Neural cell (in vitro differentiated cells): ENCODE data around the gene INTU. TPM values are rescaled to one million over a fixed set of nuclear protein-coding genes. Genes with fewer than 3 reads are reported as not detected.

ENCODE experiments used
- H2AFZ ChIP-seq: fragments of 200-600, 300-800 bp; sonication (generic), shearing (Covaris generic); 2 replicates; pipeline ENCODE4 v1.6.0; 2014; ENCODE audit warnings: low read depth, mild to moderate bottlenecking, antibody characterized with exemption, low read length, moderate library complexity
- H3F3A ChIP-seq: fragments of 200-600 bp; shearing (Covaris generic); 2 replicates; pipeline ENCODE4 v1.6.1; 2016; ENCODE audit warnings: mild to moderate bottlenecking, moderate library complexity, mixed read lengths, antibody characterized with exemption, low read length; ENCODE audit not compliant: insufficient read depth, poor library complexity, severe bottlenecking
- H3K27ac ChIP-seq: fragments of 200-600, 300-800 bp; sonication (generic), shearing (Covaris generic); 2 replicates; pipeline ENCODE4 v1.5.1; 2014; ENCODE audit warnings: mild to moderate bottlenecking, low read length, moderate library complexity
- H3K27me3 ChIP-seq: fragments of 300-800, 200-600 bp; sonication (generic), shearing (Covaris generic); 2 replicates; pipeline ENCODE4 v1.6.0; 2014; ENCODE audit warnings: mild to moderate bottlenecking, low read depth, low read length, moderate library complexity; ENCODE audit not compliant: insufficient read depth
- H3K36me3 ChIP-seq: fragments of 300-800, 200-600 bp; sonication (generic), shearing (Covaris generic); 2 replicates; pipeline ENCODE4 v1.5.1; 2014; ENCODE audit warnings: mild to moderate bottlenecking, antibody characterized with exemption, low read length, moderate library complexity; ENCODE audit not compliant: insufficient read depth
- H3K4me2 ChIP-seq: fragments of 300-800, 200-600 bp; sonication (generic), shearing (Covaris generic); 2 replicates; pipeline ENCODE4 v1.6.0; 2014; ENCODE audit warnings: mild to moderate bottlenecking, low read length
- H3K4me3 ChIP-seq: fragments of 300-800, 200-600 bp; sonication (generic), shearing (Covaris generic); 2 replicates; pipeline ENCODE4 v1.5.1; 2014; ENCODE audit warnings: mild to moderate bottlenecking, low read length, moderate library complexity
- H3K79me2 ChIP-seq: fragments of 200-600 bp; shearing (Covaris generic); replicated peaks from 2 replicates; pipeline ENCODE4 v1.6.0; 2014; ENCODE audit warnings: mild to moderate bottlenecking, low read length, moderate library complexity; ENCODE audit not compliant: insufficient read depth
- H3K9ac ChIP-seq: fragments of 300-800, 200-600 bp; sonication (generic), shearing (Covaris generic); 2 replicates; pipeline ENCODE4 v1.6.1; 2016; ENCODE audit warnings: mild to moderate bottlenecking, low read length, mixed read lengths
- H3K9me2 ChIP-seq: fragments of 200-600 bp; shearing (Covaris generic); 2 replicates; pipeline ENCODE4 v1.6.1; 2016; ENCODE audit warnings: mild to moderate bottlenecking, low read length, mixed read lengths; ENCODE audit not compliant: insufficient read depth
- H3K9me3 ChIP-seq: fragments of 200-600, 300-800 bp; sonication (generic), shearing (Covaris generic); 2 replicates; pipeline ENCODE4 v1.6.1; 2016; ENCODE audit warnings: mild to moderate bottlenecking, mixed run types, low read length, moderate library complexity, mixed read lengths
- H4K20me1 ChIP-seq: fragments of 200-600 bp; shearing (Covaris generic); 2 replicates; pipeline ENCODE4 v1.6.1; 2016; ENCODE audit warnings: mild to moderate bottlenecking, mixed run types; ENCODE audit not compliant: insufficient read depth
- CTCF ChIP-seq: fragments of 450-650 bp; IDR thresholded peaks from 2 replicates; pipeline ENCODE4 v1.5.1; 2014; ENCODE audit warnings: antibody characterized with exemption, mild to moderate bottlenecking, moderate library complexity; ENCODE audit not compliant: poor library complexity, severe bottlenecking
- EP300 ChIP-seq: fragments of 450-650 bp; conservative IDR thresholded peaks from 2 replicates; pipeline ENCODE4 v1.6.1; 2014; ENCODE audit warnings: antibody characterized with exemption, mild to moderate bottlenecking, moderate library complexity; ENCODE audit not compliant: poor library complexity, severe bottlenecking
- EZH2 ChIP-seq: fragments of 200-600, 300-800 bp; shearing (Covaris generic), sonication (generic); IDR thresholded peaks from 2 replicates; pipeline ENCODE4 v1.6.1; 2014; ENCODE audit warnings: antibody characterized with exemption, low read length, borderline replicate concordance, mild to moderate bottlenecking; ENCODE audit not compliant: insufficient read depth, poor library complexity, severe bottlenecking
- MXI1 ChIP-seq: fragments of 450-650 bp; conservative IDR thresholded peaks from 2 replicates; pipeline ENCODE4 v1.6.1; 2014; ENCODE audit warnings: antibody characterized with exemption, mild to moderate bottlenecking; ENCODE audit not compliant: poor library complexity, severe bottlenecking
- POLR2AphosphoS5 ChIP-seq: IDR thresholded peaks from 2 replicates; pipeline ENCODE4 v1.6.1; 2012
- RAD21 ChIP-seq: fragments of 450-650 bp; conservative IDR thresholded peaks from 2 replicates; pipeline ENCODE4 v1.6.1; 2014; ENCODE audit warnings: antibody characterized with exemption, mild to moderate bottlenecking, moderate library complexity
- REST ChIP-seq: IDR thresholded peaks from 2 replicates; pipeline ENCODE4 v1.6.1; 2012; ENCODE audit warnings: borderline replicate concordance
- SMC3 ChIP-seq: fragments of 450-650 bp; conservative IDR thresholded peaks from 2 replicates; pipeline ENCODE4 v1.6.1; 2014; ENCODE audit warnings: antibody characterized with exemption, mild to moderate bottlenecking, moderate library complexity; ENCODE audit not compliant: poor library complexity
- TAF1 ChIP-seq: IDR thresholded peaks from 2 replicates; pipeline ENCODE4 v1.6.1; 2012; ENCODE audit warnings: low read depth
- polyA plus RNA-seq: library from polyadenylated mRNA; depleted of rRNA; stranded (reverse); fragments of >200 nt; gene quantifications from 2 replicates; pipeline ENCODE4 v1.2.3, GENCODE V29; 2014

The INTU gene
- polyA plus RNA-seq, 1 donor from 2014 or later, result 15.7 TPM

- H3K4me2 ChIP-seq, result peak overlapping the region; percentile 81
- H3K27ac ChIP-seq, result no peak overlapping the region
- TF ChIP-seq REST, result no peak
- no peak for TF ChIP-seq POLR2AphosphoS5
- no peak for TF ChIP-seq MXI1
- TF ChIP-seq CTCF, result no peak
- no peak for TF ChIP-seq SMC3
- no peak for TF ChIP-seq EP300
- no peak for TF ChIP-seq RAD21
- no peak for TF ChIP-seq EZH2
- no peak for TF ChIP-seq TAF1
- H3K9ac ChIP-seq, result no peak overlapping the region
- peak overlapping the region; percentile 71 for H3K4me3 ChIP-seq
- H2AFZ ChIP-seq, result no peak overlapping the region
- no peaks in the 10 kb centered on the region for H3K9me3 ChIP-seq
- no peaks in the 10 kb centered on the region for H3F3A ChIP-seq
- no peaks in the 10 kb centered on the region for H3K36me3 ChIP-seq
- H3K27me3 ChIP-seq, result no peaks in the 10 kb centered on the region
- no peaks in the 10 kb centered on the region for H4K20me1 ChIP-seq
- no peaks in the 10 kb centered on the region for H3K9me2 ChIP-seq
- H3K79me2 ChIP-seq, result peaks cover 51% of the 10 kb centered on the region
Observed at GRCh38 chr4:127634181-127634580, 1.4 kb downstream of the INTU start.

- TF ChIP-seq EZH2, result no peak
- TF ChIP-seq RAD21, result no peak
- TF ChIP-seq MXI1, result no peak
- no peak for TF ChIP-seq CTCF
- no peak for TF ChIP-seq SMC3
- TF ChIP-seq TAF1, result no peak
- TF ChIP-seq EP300, result no peak
- H3K4me2 ChIP-seq, result no peak overlapping the region
- no peaks in the 10 kb centered on the region for H4K20me1 ChIP-seq
- no peak overlapping the region for H3K4me3 ChIP-seq
- H3K9ac ChIP-seq, result no peak overlapping the region
- no peaks in the 10 kb centered on the region for H3K9me3 ChIP-seq
- H3K79me2 ChIP-seq, result peaks cover 43% of the 10 kb centered on the region
- no peak overlapping the region for H3K27ac ChIP-seq
- H3K27me3 ChIP-seq, result no peaks in the 10 kb centered on the region
- no peaks in the 10 kb centered on the region for H3F3A ChIP-seq
- H3K9me2 ChIP-seq, result no peaks in the 10 kb centered on the region
- H3K36me3 ChIP-seq, result peaks cover 11% of the 10 kb centered on the region
- no peak overlapping the region for H2AFZ ChIP-seq
Observed at GRCh38 chr4:127641524-127641923, 8.8 kb downstream of the INTU start.
